MM.1S (cell line): ENCODE data around the gene HDHD5.

Experiments
- DNase-seq: peaks from one replicate; pipeline ENCODE4 v3.0.0-alpha.2; 2015
- H2AFZ ChIP-seq: fragments of 300-600 bp; sonication (generic); 2 replicates; pipeline ENCODE4 v1.6.0; 2016; ENCODE audit warnings: antibody characterized with exemption, low read length
- H3F3A ChIP-seq: fragments of 300-600 bp; sonication (generic); 2 replicates; pipeline ENCODE4 v1.6.1; 2016; ENCODE audit warnings: mild to moderate bottlenecking, antibody characterized with exemption, low read length, moderate library complexity, mixed read lengths; ENCODE audit not compliant: insufficient read depth
- H3K27ac ChIP-seq: fragments of 300-600 bp; sonication (generic); 2 replicates; pipeline ENCODE4 v1.5.1; 2016; ENCODE audit warnings: mild to moderate bottlenecking, low read length
- H3K27me3 ChIP-seq: fragments of 300-600 bp; sonication (generic); replicated peaks from 2 replicates; pipeline ENCODE4 v1.6.0; 2016; ENCODE audit warnings: low read length; ENCODE audit not compliant: insufficient read depth
- H3K36me3 ChIP-seq: fragments of 300-600 bp; sonication (generic); replicated peaks from 2 replicates; pipeline ENCODE4 v1.6.1; 2016; ENCODE audit warnings: mild to moderate bottlenecking, low read length, mixed read lengths; ENCODE audit not compliant: insufficient read depth
- H3K4me1 ChIP-seq: fragments of 300-600 bp; sonication (generic); 2 replicates; pipeline ENCODE4 v1.6.1; 2016; ENCODE audit warnings: low read length, mixed read lengths
- H3K4me2 ChIP-seq: fragments of 300-600 bp; sonication (generic); 2 replicates; pipeline ENCODE4 v1.6.0; 2016; ENCODE audit warnings: low read depth, low read length
- H3K4me3 ChIP-seq: fragments of 300-600 bp; sonication (generic); 2 replicates; pipeline ENCODE4 v1.5.1; 2016; ENCODE audit warnings: low read length, mixed read lengths
- H3K79me2 ChIP-seq: fragments of 300-600 bp; sonication (generic); 2 replicates; pipeline ENCODE4 v1.6.1; 2016; ENCODE audit warnings: mixed run types, low read length, mixed read lengths
- H3K9ac ChIP-seq: fragments of 300-600 bp; sonication (generic); 2 replicates; pipeline ENCODE4 v1.6.1; 2016; ENCODE audit warnings: low read length, mixed read lengths
- H3K9me2 ChIP-seq: fragments of 300-600 bp; sonication (generic); replicated peaks from 2 replicates; pipeline ENCODE4 v1.6.1; 2016; ENCODE audit warnings: mild to moderate bottlenecking, low read length, mixed read lengths; ENCODE audit not compliant: insufficient read depth
- H3K9me3 ChIP-seq: fragments of 300-600 bp; sonication (generic); replicated peaks from 2 replicates; pipeline ENCODE4 v1.6.1; 2016; ENCODE audit warnings: mild to moderate bottlenecking, low read length, mixed read lengths; ENCODE audit not compliant: insufficient read depth
- H4K20me1 ChIP-seq: fragments of 300-600 bp; sonication (generic); 2 replicates; pipeline ENCODE4 v1.6.1; 2016; ENCODE audit warnings: mild to moderate bottlenecking, low read length, moderate library complexity, mixed read lengths; ENCODE audit not compliant: insufficient read depth
- EZH2 ChIP-seq: fragments of 300-600 bp; sonication (generic); optimal IDR thresholded peaks from 2 replicates; pipeline ENCODE3; 2017; ENCODE audit warnings: low read depth, mild to moderate bottlenecking, antibody characterized with exemption, low read length, mixed read lengths
- EZH2phosphoT487 ChIP-seq: fragments of 300-600 bp; sonication (generic); IDR thresholded peaks from 2 replicates; pipeline ENCODE4 v1.6.1; 2018; ENCODE audit warnings: antibody characterized with exemption, low read length
- TF ChIP-seq, protein P1 (sequence below): fragments of 300-600 bp; sonication (generic); IDR thresholded peaks from 2 replicates; pipeline ENCODE4 v1.5.1; 2016; ENCODE audit warnings: antibody characterized with exemption, low read length, mixed read lengths

Gene HDHD5

DNA sequence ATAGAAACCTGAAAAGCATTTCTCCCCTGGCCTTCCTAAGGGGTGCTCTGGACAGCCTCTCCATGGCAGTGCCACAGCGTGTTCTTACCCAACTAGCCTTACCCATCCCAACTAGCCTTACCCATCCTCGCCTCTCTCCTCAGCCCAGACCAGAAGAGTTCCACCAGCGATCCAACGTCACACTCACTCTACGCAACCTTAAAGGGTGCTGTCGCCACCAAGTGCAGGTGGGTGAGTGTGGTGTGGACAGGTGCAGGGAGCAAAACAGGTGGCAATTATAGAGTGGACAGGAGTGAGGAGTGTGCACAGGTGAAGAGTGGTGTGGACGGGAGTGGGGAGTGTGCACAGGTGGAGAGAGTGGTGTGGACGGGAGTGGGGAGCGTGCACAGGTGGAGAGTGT, 55.7 kb downstream of the HDHD5 start:
- Histone ChIP-seq H3K4me2 (no peak overlapping the region), H3K36me3 (no peaks in the 10 kb centered on the region), H3K27me3 (no peaks in the 10 kb centered on the region), H2AFZ (no peak overlapping the region), H3K79me2 (no peaks in the 10 kb centered on the region), H3K9me2 (no peaks in the 10 kb centered on the region), H4K20me1 (no peaks in the 10 kb centered on the region), H3K4me3 (no peak overlapping the region), H3K9me3 (no peaks in the 10 kb centered on the region), H3F3A (0 out of 2 replicates have a peak, but pooled peaks cover 4% of the 10 kb centered on the region), H3K4me1 (no peaks in the 10 kb centered on the region), H3K9ac (no peak overlapping the region), H3K27ac (no peak overlapping the region)
- no peak for DNase-seq
- TF ChIP-seq EZH2phosphoT487 (no peak), EZH2 (no peak)
- TF ChIP-seq, protein P1, sequence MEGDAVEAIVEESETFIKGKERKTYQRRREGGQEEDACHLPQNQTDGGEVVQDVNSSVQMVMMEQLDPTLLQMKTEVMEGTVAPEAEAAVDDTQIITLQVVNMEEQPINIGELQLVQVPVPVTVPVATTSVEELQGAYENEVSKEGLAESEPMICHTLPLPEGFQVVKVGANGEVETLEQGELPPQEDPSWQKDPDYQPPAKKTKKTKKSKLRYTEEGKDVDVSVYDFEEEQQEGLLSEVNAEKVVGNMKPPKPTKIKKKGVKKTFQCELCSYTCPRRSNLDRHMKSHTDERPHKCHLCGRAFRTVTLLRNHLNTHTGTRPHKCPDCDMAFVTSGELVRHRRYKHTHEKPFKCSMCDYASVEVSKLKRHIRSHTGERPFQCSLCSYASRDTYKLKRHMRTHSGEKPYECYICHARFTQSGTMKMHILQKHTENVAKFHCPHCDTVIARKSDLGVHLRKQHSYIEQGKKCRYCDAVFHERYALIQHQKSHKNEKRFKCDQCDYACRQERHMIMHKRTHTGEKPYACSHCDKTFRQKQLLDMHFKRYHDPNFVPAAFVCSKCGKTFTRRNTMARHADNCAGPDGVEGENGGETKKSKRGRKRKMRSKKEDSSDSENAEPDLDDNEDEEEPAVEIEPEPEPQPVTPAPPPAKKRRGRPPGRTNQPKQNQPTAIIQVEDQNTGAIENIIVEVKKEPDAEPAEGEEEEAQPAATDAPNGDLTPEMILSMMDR = no peak

DNA sequence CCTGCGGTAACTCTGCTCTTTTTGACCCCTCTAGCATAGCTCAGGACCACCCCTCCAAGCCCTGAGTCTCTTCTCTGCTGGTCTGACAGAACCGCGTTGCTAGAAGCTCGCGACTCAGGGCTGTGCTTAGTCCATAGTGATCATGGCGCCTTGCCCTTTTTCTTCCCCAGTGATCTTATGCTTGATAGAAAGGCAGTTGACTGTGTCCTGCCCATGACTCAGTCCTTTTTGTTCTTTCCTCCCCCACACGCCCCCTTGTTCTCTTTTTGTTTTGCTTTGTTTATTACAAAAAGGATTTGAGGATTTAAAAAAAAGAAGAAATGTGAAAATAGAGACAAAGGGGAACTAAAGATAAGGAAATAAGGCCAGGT, 56.8 kb downstream of the HDHD5 start:
- H3K9ac ChIP-seq = no peak overlapping the region
- H3K4me3 ChIP-seq = no peak overlapping the region
- H3F3A ChIP-seq = 0 out of 2 replicates have a peak, but pooled peaks cover 4% of the 10 kb centered on the region
- no peaks in the 10 kb centered on the region for H3K9me3 ChIP-seq
- H3K9me2 ChIP-seq = no peaks in the 10 kb centered on the region
- DNase-seq = no peak
- no peak overlapping the region for H2AFZ ChIP-seq
- no peaks in the 10 kb centered on the region for H3K36me3 ChIP-seq
- no peaks in the 10 kb centered on the region for H3K27me3 ChIP-seq
- H3K27ac ChIP-seq = no peak overlapping the region
- no peaks in the 10 kb centered on the region for H4K20me1 ChIP-seq
- no peak overlapping the region for H3K4me2 ChIP-seq
- TF ChIP-seq, protein P1 = no peak
- TF ChIP-seq EZH2 = no peak
- no peak for TF ChIP-seq EZH2phosphoT487
- no peaks in the 10 kb centered on the region for H3K4me1 ChIP-seq
- H3K79me2 ChIP-seq = no peaks in the 10 kb centered on the region

GRCh38 chr22:17101475-17102296, 57.4 kb downstream of the HDHD5 start:
- DNase-seq = no peak
- no peak overlapping the region for H3K4me2 ChIP-seq

More at GRCh38 chr22:17101475-17102296, 57.4 kb downstream of the HDHD5 start:
- Histone ChIP-seq H3K27ac (no peak overlapping the region), H3K4me3 (no peak overlapping the region), H3K27me3 (no peaks in the 10 kb centered on the region), H2AFZ (no peak overlapping the region), H3K9ac (no peak overlapping the region), H3K36me3 (no peaks in the 10 kb centered on the region), H3K9me2 (no peaks in the 10 kb centered on the region), H4K20me1 (no peaks in the 10 kb centered on the region), H3K79me2 (no peaks in the 10 kb centered on the region), H3K4me1 (no peaks in the 10 kb centered on the region), H3F3A (no peaks in the 10 kb centered on the region), H3K9me3 (no peaks in the 10 kb centered on the region)
- TF ChIP-seq EZH2 = no peak
- TF ChIP-seq, protein P1 = no peak
- no peak for TF ChIP-seq EZH2phosphoT487
